GM20000 (cell line): Measurements from ENCODE around the gene CEP41.

Experiments used
- DNase-seq: peaks from one replicate; pipeline ENCODE4 v3.0.0; 2012; ENCODE audit warnings: low spot score
- CTCF ChIP-seq: IDR thresholded peaks from 2 replicates; pipeline ENCODE4 v1.5.1; 2012; ENCODE audit warnings: mild to moderate bottlenecking, control low read depth; ENCODE audit errors: extremely low read depth, missing control alignments

CEP41 gene

GRCh38 chr7:130345725-130346124 lies 95.1 kb downstream of the CEP41 start:
- DNase-seq, result no peak
- no peak for TF ChIP-seq CTCF

GRCh38 chr7:130345136-130345535 lies 95.7 kb downstream of the CEP41 start:
- no peak for TF ChIP-seq CTCF
- no peak for DNase-seq

- DNase-seq, result no peak
- TF ChIP-seq CTCF, result no peak
Measured at GRCh38 chr7:130344271-130344866, 96.4 kb downstream of the CEP41 start, which contains the start of gene CPA5. CPA5 (plus strand) TSS chr7:130344816; CDS start chr7:130346486, 1,670 bp downstream.
